ENCODE measurements around the gene COL18A1.
A peak's percentile ranks its signal among the peaks of the same experiment; 100 is the strongest.

The COL18A1 gene

GRCh38 chr21:45450423-45451090 is 45.6 kb downstream of the COL18A1 start:
- TF ChIP-seq SUZ12 (IDR thresholded peaks at IDR 0.05) (no peak), HDGF (IDR thresholded peaks at IDR 0.05; ENCODE audit: borderline replicate concordance) (no peak), PKNOX1 (IDR thresholded peaks at IDR 0.05) (no peak), ELF4 (IDR thresholded peaks at IDR 0.05) (no peak), FOXK2 (IDR thresholded peaks at IDR 0.05) (no peak), L3MBTL2 (conservative IDR thresholded peaks at IDR 0.05) (no peak), NFRKB (IDR thresholded peaks at IDR 0.05) (no peak), SP1 (IDR thresholded peaks at IDR 0.05) (no peak), ZNF384 (IDR thresholded peaks at IDR 0.05) (no peak), FOXA1 (IDR thresholded peaks at IDR 0.05) (no peak), CTBP1 (IDR thresholded peaks at IDR 0.05; ENCODE audit: borderline replicate concordance) (no peak), TARDBP (IDR thresholded peaks at IDR 0.05) (no peak), ARNT (IDR thresholded peaks at IDR 0.05) (no peak), FOXM1 (IDR thresholded peaks at IDR 0.05; ENCODE audit: borderline replicate concordance) (no peak), LEF1 (IDR thresholded peaks at IDR 0.05; ENCODE audit: borderline replicate concordance) (no peak)
- ChIA-PET POLR2A (no interaction called here), CTCF (no interaction called here)
- no peak for DNase-seq (ENCODE audit: extremely low spot score)

GRCh38 chr21:45451091-45451740 is 46.3 kb downstream of the COL18A1 start:
- CTCF ChIA-PET: no interaction called here
- TF ChIP-seq SUZ12 (IDR thresholded peaks at IDR 0.05) (no peak), TARDBP (IDR thresholded peaks at IDR 0.05) (no peak), L3MBTL2 (conservative IDR thresholded peaks at IDR 0.05) (no peak), PKNOX1 (IDR thresholded peaks at IDR 0.05) (no peak), ARNT (IDR thresholded peaks at IDR 0.05) (no peak), FOXK2 (IDR thresholded peaks at IDR 0.05) (no peak), BHLHE40 (IDR thresholded peaks at IDR 0.05; ENCODE audit: borderline replicate concordance) (no peak), FOXM1 (IDR thresholded peaks at IDR 0.05; ENCODE audit: borderline replicate concordance) (no peak), CTBP1 (IDR thresholded peaks at IDR 0.05; ENCODE audit: borderline replicate concordance) (no peak), ZNF384 (IDR thresholded peaks at IDR 0.05) (no peak), HDGF (IDR thresholded peaks at IDR 0.05; ENCODE audit: borderline replicate concordance) (no peak), LEF1 (IDR thresholded peaks at IDR 0.05; ENCODE audit: borderline replicate concordance) (no peak), NFRKB (IDR thresholded peaks at IDR 0.05) (no peak), ELF4 (IDR thresholded peaks at IDR 0.05) (no peak), SP1 (IDR thresholded peaks at IDR 0.05) (no peak), FOXA1 (IDR thresholded peaks at IDR 0.05) (no peak)
- POLR2A ChIA-PET: no interaction called here

GRCh38 chr21:45451771-45452182 is 46.8 kb downstream of the COL18A1 start:
- CTCF ChIA-PET: no interaction called here
- TF ChIP-seq SUZ12 (IDR thresholded peaks at IDR 0.05): no peak
- no peak for TF ChIP-seq HDGF (IDR thresholded peaks at IDR 0.05; ENCODE audit: borderline replicate concordance)
- TF ChIP-seq SP1 (IDR thresholded peaks at IDR 0.05): no peak
- no peak for TF ChIP-seq L3MBTL2 (conservative IDR thresholded peaks at IDR 0.05)
- no peak for TF ChIP-seq FOXK2 (IDR thresholded peaks at IDR 0.05)
- TF ChIP-seq CTBP1 (IDR thresholded peaks at IDR 0.05; ENCODE audit: borderline replicate concordance): no peak
- no peak for TF ChIP-seq BHLHE40 (IDR thresholded peaks at IDR 0.05; ENCODE audit: borderline replicate concordance)
- no peak for TF ChIP-seq TARDBP (IDR thresholded peaks at IDR 0.05)
- no peak for TF ChIP-seq FOXM1 (IDR thresholded peaks at IDR 0.05; ENCODE audit: borderline replicate concordance)
- TF ChIP-seq ZNF384 (IDR thresholded peaks at IDR 0.05): no peak
- TF ChIP-seq ARNT (IDR thresholded peaks at IDR 0.05): no peak
- no peak for TF ChIP-seq ELF4 (IDR thresholded peaks at IDR 0.05)
- no peak for DNase-seq (ENCODE audit: extremely low spot score)
- POLR2A ChIA-PET: no interaction called here

More at GRCh38 chr21:45451091-45451740, 46.3 kb downstream of the COL18A1 start:
- DNase-seq (ENCODE audit: extremely low spot score): no peak

GRCh38 chr21:45452696-45453307 is 47.8 kb downstream of the COL18A1 start:
- ChIA-PET POLR2A (interaction anchor here (1.2 kb wide), 1 partner anchor 10 kb away, joined by 3 read pairs; no protein-coding TSS in a partner anchor), CTCF (no interaction called here)
- no peak for DNase-seq (ENCODE audit: extremely low spot score)
- TF ChIP-seq NFRKB (IDR thresholded peaks at IDR 0.05): 0 out of 2 replicates have a peak, but pooled peaks have one; percentile 26
- TF ChIP-seq ZNF384 (IDR thresholded peaks at IDR 0.05): no peak

- ChIA-PET CTCF (no interaction called here), POLR2A (interaction anchor here (1.2 kb wide), 1 partner anchor 10 kb away, joined by 3 read pairs; no protein-coding TSS in a partner anchor)
- TF ChIP-seq FOXA1 (IDR thresholded peaks at IDR 0.05) (no peak), NFRKB (IDR thresholded peaks at IDR 0.05) (no peak), ZNF384 (IDR thresholded peaks at IDR 0.05) (no peak), SUZ12 (IDR thresholded peaks at IDR 0.05) (no peak), CTBP1 (IDR thresholded peaks at IDR 0.05; ENCODE audit: borderline replicate concordance) (no peak), HDGF (IDR thresholded peaks at IDR 0.05; ENCODE audit: borderline replicate concordance) (no peak), FOXK2 (IDR thresholded peaks at IDR 0.05) (no peak), SP1 (IDR thresholded peaks at IDR 0.05) (no peak), L3MBTL2 (conservative IDR thresholded peaks at IDR 0.05) (no peak), FOXM1 (IDR thresholded peaks at IDR 0.05; ENCODE audit: borderline replicate concordance) (no peak), LEF1 (IDR thresholded peaks at IDR 0.05; ENCODE audit: borderline replicate concordance) (no peak), BHLHE40 (IDR thresholded peaks at IDR 0.05; ENCODE audit: borderline replicate concordance) (no peak), TARDBP (IDR thresholded peaks at IDR 0.05) (no peak), ELF4 (IDR thresholded peaks at IDR 0.05) (no peak)
- DNase-seq (ENCODE audit: extremely low spot score): no peak
Observed at GRCh38 chr21:45453308-45453950, 48.5 kb downstream of the COL18A1 start.

Measured in HEK293T (cell line).